Neuronal stem cell (in vitro differentiated cells): Measurements from ENCODE around the gene MED27.

Source experiments
- DNase-seq: peaks from one replicate; pipeline ENCODE4 v3.0.0-alpha.2; 2013; ENCODE audit warnings: low spot score
- H2AFZ ChIP-seq: one replicate; pipeline ENCODE4 v1.6.1; 2013; ENCODE audit warnings: mild to moderate bottlenecking, low read length, inconsistent platforms
- H2AK5ac ChIP-seq: 2 replicates; pipeline ENCODE4 v1.6.1; 2013; ENCODE audit warnings: low read depth, mild to moderate bottlenecking, inconsistent platforms, low read length, moderate library complexity, mixed read lengths
- H2BK120ac ChIP-seq: 2 replicates; pipeline ENCODE4 v1.6.1; 2013; ENCODE audit warnings: low read depth, mild to moderate bottlenecking, inconsistent platforms, low read length, moderate library complexity, mixed read lengths
- H2BK12ac ChIP-seq: one replicate; pipeline ENCODE4 v1.6.1; 2013; ENCODE audit warnings: low read length, inconsistent platforms
- H2BK15ac ChIP-seq: 2 replicates; pipeline ENCODE4 v1.6.1; 2013; ENCODE audit warnings: mild to moderate bottlenecking, low read length, inconsistent platforms, mixed read lengths
- H2BK5ac ChIP-seq: one replicate; pipeline ENCODE4 v1.6.1; 2013; ENCODE audit warnings: inconsistent platforms, mild to moderate bottlenecking, low read length, moderate library complexity
- H3K14ac ChIP-seq: one replicate; pipeline ENCODE4 v1.6.1; 2013; ENCODE audit warnings: low read length, inconsistent platforms
- H3K18ac ChIP-seq: 2 replicates; pipeline ENCODE4 v1.6.1; 2013; ENCODE audit warnings: low read length, inconsistent platforms
- H3K23ac ChIP-seq: 2 replicates; pipeline ENCODE4 v1.6.1; 2013; ENCODE audit warnings: low read depth, mild to moderate bottlenecking, mixed read lengths, low read length, inconsistent platforms; ENCODE audit not compliant: poor library complexity
- H3K27ac ChIP-seq: replicated peaks from 3 replicates; pipeline ENCODE4 v1.5.1; 2013; ENCODE audit warnings: low read length, inconsistent platforms
- H3K27me3 ChIP-seq, 3 experiments: 2 replicates each; pipeline ENCODE4 v1.6.1; 2013; ENCODE audit warnings: low read length in 3 of 3, mild to moderate bottlenecking in 2 of 3, inconsistent platforms in 1 of 3, low read depth in 1 of 3, mixed read lengths in 1 of 3, moderate library complexity in 1 of 3; ENCODE audit not compliant: control insufficient read depth in 3 of 3, insufficient read depth in 3 of 3
- H3K36me3 ChIP-seq, 2 donors: replicated peaks in 1 of 2; 2 replicates each; pipeline ENCODE4 v1.6.1; 2013; ENCODE audit warnings: low read length in 2 of 2; ENCODE audit not compliant: control insufficient read depth in 2 of 2, insufficient read depth in 2 of 2
- H3K4ac ChIP-seq: 2 replicates; pipeline ENCODE4 v1.6.1; 2013; ENCODE audit warnings: inconsistent platforms, mild to moderate bottlenecking, low read length, moderate library complexity
- H3K4me1 ChIP-seq, 2 donors: 1 replicate in 1 of 2; 2 replicates in 1 of 2; pipeline ENCODE4 v1.6.1; 2013; ENCODE audit warnings: low read length in 2 of 2, low read depth in 1 of 2; ENCODE audit not compliant: control insufficient read depth in 2 of 2, insufficient read depth in 1 of 2
- H3K4me2 ChIP-seq: one replicate; pipeline ENCODE4 v1.6.1; 2013; ENCODE audit warnings: mild to moderate bottlenecking, low read length, inconsistent platforms; ENCODE audit not compliant: insufficient read depth, poor library complexity, severe bottlenecking
- H3K4me3 ChIP-seq, 2 donors: 2 replicates each; pipeline ENCODE4 v1.5.1; 2013; ENCODE audit warnings: low read length in 2 of 2, mild to moderate bottlenecking in 2 of 2, inconsistent platforms in 1 of 2, moderate library complexity in 1 of 2
- H3K79me1 ChIP-seq: one replicate; pipeline ENCODE4 v1.6.1; 2013; ENCODE audit warnings: low read depth, mild to moderate bottlenecking, inconsistent platforms, low read length, moderate library complexity
- H3K9ac ChIP-seq: one replicate; pipeline ENCODE4 v1.6.1; 2013; ENCODE audit warnings: mild to moderate bottlenecking, low read depth, low read length, inconsistent platforms; ENCODE audit not compliant: poor library complexity
- H3K9me3 ChIP-seq, 2 donors: replicated peaks in 1 of 2; 2 replicates each; pipeline versions ENCODE3 to v1.6.1; 2013; ENCODE audit warnings: low read length in 2 of 2, mild to moderate bottlenecking in 2 of 2, inconsistent platforms in 1 of 2, low read depth in 1 of 2, mixed read lengths in 1 of 2, moderate library complexity in 1 of 2; ENCODE audit not compliant: control insufficient read depth in 2 of 2, insufficient read depth in 1 of 2
- H4K8ac ChIP-seq: one replicate; pipeline ENCODE4 v1.6.1; 2013; ENCODE audit warnings: low read depth, mild to moderate bottlenecking, inconsistent platforms, low read length, moderate library complexity
- H4K91ac ChIP-seq: one replicate; pipeline ENCODE4 v1.6.1; 2013; ENCODE audit warnings: low read length, low read depth, mild to moderate bottlenecking, inconsistent platforms; ENCODE audit not compliant: poor library complexity
- WGBS, 2 donors: extraction: QIAGEN DNeasy Blood & Tissue Kit; methylation state at CpG; one replicate each; pipeline ENCODE4 v1.1.7; 2013; ENCODE audit warnings: missing lambda C conversion rate in 2 of 2, mixed read lengths in 1 of 2; ENCODE audit not compliant: insufficient read length in 2 of 2, insufficient replicate concordance in 1 of 2; ENCODE audit errors: extremely low coverage in 2 of 2; 5-methylcytosine and 5-hydroxymethylcytosine counted together

MED27 gene

GRCh38 chr9:131905144-131905543 lies 174.5 kb downstream of the MED27 start:
- H3K9me3 ChIP-seq, result no peaks in the 10 kb centered on the region
- no peak overlapping the region for H3K4ac ChIP-seq
- H2BK12ac ChIP-seq, result no peak overlapping the region
- no CpG with 5 or more reads among the region's 3 CpGs for WGBS, 2 donors
- H2AFZ ChIP-seq, result no peak overlapping the region
- H2BK15ac ChIP-seq, result no peak overlapping the region
- H4K8ac ChIP-seq, result no peak overlapping the region
- no peak overlapping the region for H2AK5ac ChIP-seq
- no peak overlapping the region for H3K18ac ChIP-seq
- no peak overlapping the region for H4K91ac ChIP-seq
- H3K23ac ChIP-seq, result no peak overlapping the region
- H3K27ac ChIP-seq, result no peak overlapping the region
- no peak overlapping the region for H3K4me3 ChIP-seq
- no peak overlapping the region for H2BK120ac ChIP-seq
- no peaks in the 10 kb centered on the region for H3K36me3 ChIP-seq
- peaks cover 2 to 4% of the 10 kb centered on the region in 2 donors for H3K4me1 ChIP-seq
- H3K9ac ChIP-seq, result no peak overlapping the region
- no peaks in the 10 kb centered on the region for H3K27me3 ChIP-seq
- no peak overlapping the region for H2BK5ac ChIP-seq
- H3K79me1 ChIP-seq, result no peaks in the 10 kb centered on the region
- no peak overlapping the region for H3K14ac ChIP-seq
- DNase-seq, result no peak
- H3K4me2 ChIP-seq, result no peak overlapping the region

- H3K27ac ChIP-seq, result no peak overlapping the region
- no CpG with 5 or more reads among the region's 20 CpGs for WGBS, 2 donors
Measured at GRCh38 chr9:131899296-131900228, 180.1 kb downstream of the MED27 start.

GRCh38 chr9:131892902-131893500 lies 186.7 kb downstream of the MED27 start:
- H3K9ac ChIP-seq, result no peak overlapping the region
- no peak overlapping the region for H2BK12ac ChIP-seq
- no peak overlapping the region for H3K14ac ChIP-seq
- H3K79me1 ChIP-seq, result no peaks in the 10 kb centered on the region
- no peak overlapping the region for H3K18ac ChIP-seq
- no peak overlapping the region for H4K91ac ChIP-seq
- no peak overlapping the region for H2AK5ac ChIP-seq
- peaks cover 0 to 4% of the 10 kb centered on the region in 2 donors for H3K36me3 ChIP-seq
- H3K23ac ChIP-seq, result no peak overlapping the region
- H2BK15ac ChIP-seq, result no peak overlapping the region
- H4K8ac ChIP-seq, result no peak overlapping the region
- WGBS, 2 donors, result no CpG with 5 or more reads among the region's 9 CpGs
- no peaks in the 10 kb centered on the region for H3K9me3 ChIP-seq
- H3K4me2 ChIP-seq, result no peak overlapping the region
- H3K4me1 ChIP-seq, result peaks cover 8 to 19% of the 10 kb centered on the region in 2 donors
- no peak overlapping the region for H3K4ac ChIP-seq
- no peak overlapping the region for H2BK120ac ChIP-seq
- H3K27me3 ChIP-seq, result no peaks in the 10 kb centered on the region
- no peak overlapping the region for H2BK5ac ChIP-seq
- no peak overlapping the region for H2AFZ ChIP-seq
- no peak overlapping the region for H3K4me3 ChIP-seq
- DNase-seq, result no peak
- no peak overlapping the region for H3K27ac ChIP-seq

More at GRCh38 chr9:131899296-131900228, 180.1 kb downstream of the MED27 start:
- no peaks in the 10 kb centered on the region for H3K36me3 ChIP-seq
- H2BK12ac ChIP-seq, result no peak overlapping the region
- H3K4me1 ChIP-seq, result peaks cover 9 to 16% of the 10 kb centered on the region in 2 donors
- H3K27me3 ChIP-seq, result no peaks in the 10 kb centered on the region
- H3K18ac ChIP-seq, result no peak overlapping the region
- no peak overlapping the region for H4K8ac ChIP-seq
- no peaks in the 10 kb centered on the region for H3K9me3 ChIP-seq
- H3K4me3 ChIP-seq, result no peak overlapping the region
- no peak overlapping the region for H2BK120ac ChIP-seq
- no peak for DNase-seq
- H3K4me2 ChIP-seq, result no peak overlapping the region
- H3K9ac ChIP-seq, result no peak overlapping the region
- H3K14ac ChIP-seq, result no peak overlapping the region
- no peaks in the 10 kb centered on the region for H3K79me1 ChIP-seq
- peak overlapping the region; percentile 62 for H3K23ac ChIP-seq
- H2BK15ac ChIP-seq, result no peak overlapping the region
- no peak overlapping the region for H4K91ac ChIP-seq
- no peak overlapping the region for H2AK5ac ChIP-seq
- H3K4ac ChIP-seq, result no peak overlapping the region
- H2BK5ac ChIP-seq, result no peak overlapping the region
- H2AFZ ChIP-seq, result no peak overlapping the region

GRCh38 chr9:131892162-131892707 lies 187.4 kb downstream of the MED27 start:
- H3K4me1 ChIP-seq, result peaks cover 8 to 19% of the 10 kb centered on the region in 2 donors
- no peak overlapping the region for H2BK12ac ChIP-seq
- H2BK15ac ChIP-seq, result no peak overlapping the region
- H3K27me3 ChIP-seq, result no peaks in the 10 kb centered on the region
- no peak overlapping the region for H4K91ac ChIP-seq
- peaks cover 0 to 4% of the 10 kb centered on the region in 2 donors for H3K36me3 ChIP-seq
- no peaks in the 10 kb centered on the region for H3K9me3 ChIP-seq
- H3K27ac ChIP-seq, result no peak overlapping the region
- H2AFZ ChIP-seq, result no peak overlapping the region
- no peak overlapping the region for H2BK5ac ChIP-seq
- H2BK120ac ChIP-seq, result no peak overlapping the region
- no peaks in the 10 kb centered on the region for H3K79me1 ChIP-seq
- H3K4me2 ChIP-seq, result no peak overlapping the region
- no peak overlapping the region for H3K9ac ChIP-seq
- no peak overlapping the region for H3K23ac ChIP-seq
- no peak overlapping the region for H3K4me3 ChIP-seq
- H3K4ac ChIP-seq, result no peak overlapping the region
- no peak overlapping the region for H3K14ac ChIP-seq
- H3K18ac ChIP-seq, result no peak overlapping the region
- DNase-seq, result no peak
- H2AK5ac ChIP-seq, result no peak overlapping the region
- H4K8ac ChIP-seq, result no peak overlapping the region
- no CpG with 5 or more reads among the region's 5 CpGs for WGBS, 2 donors
